Measurements from ENCODE around the gene CEP112. TPM values are rescaled to one million over a fixed set of nuclear protein-coding genes. Genes with fewer than 3 reads are reported as not detected.

CEP112 gene
- total and polyA plus RNA-seq, 2 of the 13 experiments (the other 11 are each of a cell fraction or from before 2014, with no cell fraction given), result 1.2 to 3.4 TPM

DNA sequence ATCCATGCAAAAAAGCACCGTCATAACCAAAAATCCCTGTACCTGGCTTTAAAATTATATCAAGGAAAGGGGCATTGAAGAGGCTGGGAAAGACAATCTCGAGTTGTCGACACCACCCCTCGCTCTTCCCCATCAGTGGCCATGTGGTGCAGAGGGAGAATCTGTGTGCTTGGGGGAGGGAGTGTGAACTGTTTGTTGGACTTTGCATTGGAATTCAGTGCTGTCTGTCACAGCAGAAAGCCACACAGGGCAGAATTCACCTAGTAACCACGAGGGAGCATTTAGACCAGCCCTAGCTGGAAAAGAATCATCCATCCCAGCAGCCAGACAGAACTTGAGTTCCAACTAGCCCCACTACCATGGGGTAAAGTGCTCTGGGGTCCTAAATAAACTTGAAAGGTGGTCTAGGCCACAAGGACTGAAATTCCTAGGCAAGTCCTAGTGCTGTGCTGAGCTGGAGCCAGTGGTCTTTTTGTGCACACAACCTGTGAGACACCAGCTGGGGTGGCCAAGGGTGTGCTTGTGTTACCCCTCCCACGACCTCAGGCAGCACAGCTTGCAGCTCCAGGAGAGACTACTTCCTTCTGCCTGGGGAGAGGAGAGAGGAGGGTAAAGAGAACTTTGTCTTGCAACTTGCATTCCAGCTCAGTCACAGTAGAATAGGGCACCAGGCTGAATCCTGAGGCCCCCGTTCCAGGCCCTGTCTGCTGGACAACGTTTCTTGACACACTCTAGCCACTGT lies 11.5 kb upstream of the CEP112 start (continued):
- TF ChIP-seq ZNF180 (CRISPR knock-in tag; IDR thresholded peaks at IDR 0.05; ENCODE audit: borderline replicate concordance, low read depth), result no peak
- no peak for TF ChIP-seq ZC3H4 (CRISPR knock-in tag; IDR thresholded peaks at IDR 0.05; ENCODE audit: borderline replicate concordance)
- TF ChIP-seq ZNF724P (CRISPR knock-in tag; IDR thresholded peaks at IDR 0.05; ENCODE audit: borderline replicate concordance), result 0 out of 2 replicates have a peak, but pooled peaks have one; percentile 37
- TF ChIP-seq ZNF543 (CRISPR knock-in tag; IDR thresholded peaks at IDR 0.05), result no peak
- 0 out of 2 replicates have a peak, but pooled peaks have one; percentile 59 for TF ChIP-seq SETDB1 (CRISPR knock-in tag; IDR thresholded peaks at IDR 0.05; ENCODE audit: borderline replicate concordance)
- TF ChIP-seq, protein P1, sequence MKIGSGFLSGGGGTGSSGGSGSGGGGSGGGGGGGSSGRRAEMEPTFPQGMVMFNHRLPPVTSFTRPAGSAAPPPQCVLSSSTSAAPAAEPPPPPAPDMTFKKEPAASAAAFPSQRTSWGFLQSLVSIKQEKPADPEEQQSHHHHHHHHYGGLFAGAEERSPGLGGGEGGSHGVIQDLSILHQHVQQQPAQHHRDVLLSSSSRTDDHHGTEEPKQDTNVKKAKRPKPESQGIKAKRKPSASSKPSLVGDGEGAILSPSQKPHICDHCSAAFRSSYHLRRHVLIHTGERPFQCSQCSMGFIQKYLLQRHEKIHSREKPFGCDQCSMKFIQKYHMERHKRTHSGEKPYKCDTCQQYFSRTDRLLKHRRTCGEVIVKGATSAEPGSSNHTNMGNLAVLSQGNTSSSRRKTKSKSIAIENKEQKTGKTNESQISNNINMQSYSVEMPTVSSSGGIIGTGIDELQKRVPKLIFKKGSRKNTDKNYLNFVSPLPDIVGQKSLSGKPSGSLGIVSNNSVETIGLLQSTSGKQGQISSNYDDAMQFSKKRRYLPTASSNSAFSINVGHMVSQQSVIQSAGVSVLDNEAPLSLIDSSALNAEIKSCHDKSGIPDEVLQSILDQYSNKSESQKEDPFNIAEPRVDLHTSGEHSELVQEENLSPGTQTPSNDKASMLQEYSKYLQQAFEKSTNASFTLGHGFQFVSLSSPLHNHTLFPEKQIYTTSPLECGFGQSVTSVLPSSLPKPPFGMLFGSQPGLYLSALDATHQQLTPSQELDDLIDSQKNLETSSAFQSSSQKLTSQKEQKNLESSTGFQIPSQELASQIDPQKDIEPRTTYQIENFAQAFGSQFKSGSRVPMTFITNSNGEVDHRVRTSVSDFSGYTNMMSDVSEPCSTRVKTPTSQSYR (CRISPR knock-in tag; IDR thresholded peaks at IDR 0.05; ENCODE audit: borderline replicate concordance), result peak; percentile 72; the same call in 1 of the 2 replicates
- no peak for TF ChIP-seq PAX8 (CRISPR knock-in tag; IDR thresholded peaks at IDR 0.05; ENCODE audit: borderline replicate concordance)
- no peak for TF ChIP-seq ZFP36 (IDR thresholded peaks at IDR 0.05; ENCODE audit: borderline replicate concordance, low read depth, low read length, partially characterized antibody)
- no peak for TF ChIP-seq ZNF207 (IDR thresholded peaks at IDR 0.05; ENCODE audit: borderline replicate concordance)
- TF ChIP-seq, protein P2, sequence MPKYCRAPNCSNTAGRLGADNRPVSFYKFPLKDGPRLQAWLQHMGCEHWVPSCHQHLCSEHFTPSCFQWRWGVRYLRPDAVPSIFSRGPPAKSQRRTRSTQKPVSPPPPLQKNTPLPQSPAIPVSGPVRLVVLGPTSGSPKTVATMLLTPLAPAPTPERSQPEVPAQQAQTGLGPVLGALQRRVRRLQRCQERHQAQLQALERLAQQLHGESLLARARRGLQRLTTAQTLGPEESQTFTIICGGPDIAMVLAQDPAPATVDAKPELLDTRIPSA (CRISPR knock-in tag; IDR thresholded peaks at IDR 0.05; ENCODE audit: borderline replicate concordance), result 0 out of 2 replicates have a peak, but pooled peaks have one; percentile 30
- no peak for TF ChIP-seq IRF2 (CRISPR knock-in tag; IDR thresholded peaks at IDR 0.05)
- peak; percentile 35; the same call in 1 of the 2 replicates for TF ChIP-seq NFYB (CRISPR knock-in tag; IDR thresholded peaks at IDR 0.05)
- TF ChIP-seq TBP (CRISPR knock-in tag; IDR thresholded peaks at IDR 0.05), result no peak
- TF ChIP-seq ZNF441 (CRISPR knock-in tag; IDR thresholded peaks at IDR 0.05; ENCODE audit: borderline replicate concordance), result 0 out of 2 replicates have a peak, but pooled peaks have one; percentile 44
- peak; percentile 61; the same call in 1 of the 2 replicates for TF ChIP-seq ZNF292 (CRISPR knock-in tag; IDR thresholded peaks at IDR 0.05; ENCODE audit: borderline replicate concordance, low read depth)
- peak; percentile 48; the same call in 1 of the 2 replicates for TF ChIP-seq ZNF331 (CRISPR knock-in tag; IDR thresholded peaks at IDR 0.05)
- TF ChIP-seq ARID2 (CRISPR knock-in tag; IDR thresholded peaks at IDR 0.05; ENCODE audit: borderline replicate concordance), result no peak
- peak; percentile 27; the same call in 1 of the 2 replicates for TF ChIP-seq PITX1 (CRISPR knock-in tag; IDR thresholded peaks at IDR 0.05)
- 0 out of 2 replicates have a peak, but pooled peaks have one; percentile 23 for TF ChIP-seq ZNF274 (CRISPR knock-in tag; IDR thresholded peaks at IDR 0.05)
- TF ChIP-seq, protein P3, sequence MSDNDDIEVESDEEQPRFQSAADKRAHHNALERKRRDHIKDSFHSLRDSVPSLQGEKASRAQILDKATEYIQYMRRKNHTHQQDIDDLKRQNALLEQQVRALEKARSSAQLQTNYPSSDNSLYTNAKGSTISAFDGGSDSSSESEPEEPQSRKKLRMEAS (IDR thresholded peaks at IDR 0.05), result peak; percentile 88
- TF ChIP-seq ATF7-NPFF (CRISPR knock-in tag; IDR thresholded peaks at IDR 0.05; ENCODE audit: low read depth), result peak; percentile 27; the same call in 1 of the 2 replicates
- TF ChIP-seq SP2 (CRISPR knock-in tag; IDR thresholded peaks at IDR 0.05), result peak; percentile 64
- TF ChIP-seq, protein P4, sequence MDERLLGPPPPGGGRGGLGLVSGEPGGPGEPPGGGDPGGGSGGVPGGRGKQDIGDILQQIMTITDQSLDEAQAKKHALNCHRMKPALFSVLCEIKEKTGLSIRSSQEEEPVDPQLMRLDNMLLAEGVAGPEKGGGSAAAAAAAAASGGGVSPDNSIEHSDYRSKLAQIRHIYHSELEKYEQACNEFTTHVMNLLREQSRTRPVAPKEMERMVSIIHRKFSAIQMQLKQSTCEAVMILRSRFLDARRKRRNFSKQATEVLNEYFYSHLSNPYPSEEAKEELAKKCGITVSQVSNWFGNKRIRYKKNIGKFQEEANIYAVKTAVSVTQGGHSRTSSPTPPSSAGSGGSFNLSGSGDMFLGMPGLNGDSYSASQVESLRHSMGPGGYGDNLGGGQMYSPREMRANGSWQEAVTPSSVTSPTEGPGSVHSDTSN (CRISPR knock-in tag; IDR thresholded peaks at IDR 0.05), result peak; percentile 76
- no peak for TF ChIP-seq CEBPB (IDR thresholded peaks at IDR 0.05; ENCODE audit: borderline replicate concordance, low read depth, low read length)
- TF ChIP-seq ZNF670 (CRISPR knock-in tag; IDR thresholded peaks at IDR 0.05; ENCODE audit: borderline replicate concordance), result no peak
- TF ChIP-seq HNF4A (CRISPR knock-in tag; IDR thresholded peaks at IDR 0.05), result peak; percentile 52

Measured in HepG2 (cell line).